Caco-2 (cell line): Measurements from ENCODE around the gene TTC39B. TPM values are rescaled to one million over a fixed set of nuclear protein-coding genes. Genes with fewer than 3 reads are reported as not detected.

Source experiments
- BruUV-seq: library from RNA; stranded (reverse); fragments of 400-500 nt; replicated peaks from 2 replicates; lab custom pipeline; 2021; lab: Mats Ljungman, UMichigan
- CTCF ChIA-PET: fragments of 300-600 bp; sonication (Branson Sonifier 250); formaldehyde crosslinking; loops from one replicate; lab custom pipeline; 2022; ENCODE audit warnings: antibody characterized with exemption; lab: Charles Lee
- POLR2A ChIA-PET: fragments of 300-600 bp; sonication (Branson Sonifier 250); formaldehyde crosslinking; loops from one replicate; lab custom pipeline; 2022; ENCODE audit warnings: antibody characterized with exemption; lab: Charles Lee
- DNase-seq, 2 experiments: peaks; one replicate each; pipeline versions ENCODE4 v3.0.0 to v3.0.0-alpha.2; 2020 to 2022
- H3K27me3 ChIP-seq: replicated peaks from 2 replicates; pipeline ENCODE4 v1.6.0; 2011; ENCODE audit warnings: low read length; ENCODE audit not compliant: control insufficient read depth, insufficient read depth
- H3K36me3 ChIP-seq: 2 replicates; pipeline ENCODE4 v1.5.1; 2011; ENCODE audit warnings: low read length; ENCODE audit not compliant: control insufficient read depth, insufficient read depth
- H3K4me1 ChIP-seq: fragments of 250-450 bp; sonication (Bioruptor Pico); 2 replicates; pipeline ENCODE4 v1.5.1; 2020; ENCODE audit warnings: mild to moderate bottlenecking
- H3K4me3 ChIP-seq: 2 replicates; pipeline ENCODE4 v1.5.1; 2011; ENCODE audit warnings: low read depth, mild to moderate bottlenecking, control low read depth, low read length
- H3K9me3 ChIP-seq: fragments of 250-450 bp; sonication (Bioruptor Pico); 2 replicates; pipeline ENCODE4 v1.5.1; 2020; ENCODE audit warnings: mild to moderate bottlenecking, moderate library complexity
- H3K27ac Mint-ChIP-seq: one replicate; pipeline ENCODE4 v1.8.0; 2022; ENCODE audit warnings: mixed read lengths; ENCODE audit not compliant: unreplicated experiment
- H3K27me3 Mint-ChIP-seq: one replicate; pipeline ENCODE4 v1.8.0; 2022; ENCODE audit warnings: mixed read lengths; ENCODE audit not compliant: insufficient read depth, unreplicated experiment
- H3K36me3 Mint-ChIP-seq: one replicate; pipeline ENCODE4 v1.8.0; 2022; ENCODE audit warnings: mild to moderate bottlenecking, mixed read lengths; ENCODE audit not compliant: insufficient read depth, unreplicated experiment
- H3K4me1 Mint-ChIP-seq: one replicate; pipeline ENCODE4 v1.8.0; 2022; ENCODE audit warnings: low read depth, mixed read lengths; ENCODE audit not compliant: unreplicated experiment
- H3K4me3 Mint-ChIP-seq: one replicate; pipeline ENCODE4 v1.8.0; 2022; ENCODE audit warnings: mild to moderate bottlenecking, moderate library complexity, mixed read lengths; ENCODE audit not compliant: unreplicated experiment
- H3K9me3 Mint-ChIP-seq: one replicate; pipeline ENCODE4 v1.8.0; 2022; ENCODE audit warnings: mixed read lengths; ENCODE audit not compliant: unreplicated experiment
- intact Hi-C: fragments of 100-400 bp; cut with micrococcal nuclease; formaldehyde crosslinking; loops from one replicate; pipeline ENCODE4 v1.10.0; 2022; ENCODE audit not compliant: unreplicated experiment
- total RNA-seq: library from RNA; stranded (reverse); gene quantifications from 2 replicates; pipeline ENCODE4 v1.2.3, GENCODE V29; 2022
- TF ChIP-seq, protein P1 (sequence below), 2 experiments: fragments of 200-600 bp in 1 of 2; IDR thresholded peaks; 1 replicate in 1 of 2; 2 replicates in 1 of 2; pipeline versions ENCODE4 v1.5.1 to v1.8.0; 2011 to 2022; ENCODE audit warnings: antibody characterized with exemption in 1 of 2, control low read depth in 1 of 2, inconsistent platforms in 1 of 2, low read depth in 1 of 2, low read length in 1 of 2, mild to moderate bottlenecking in 1 of 2, moderate library complexity in 1 of 2; ENCODE audit not compliant: insufficient read depth in 1 of 2, severe bottlenecking in 1 of 2, unreplicated experiment in 1 of 2

TTC39B gene
- total RNA-seq, 1 experiment from 2014 or later: 6.9 TPM

DNA sequence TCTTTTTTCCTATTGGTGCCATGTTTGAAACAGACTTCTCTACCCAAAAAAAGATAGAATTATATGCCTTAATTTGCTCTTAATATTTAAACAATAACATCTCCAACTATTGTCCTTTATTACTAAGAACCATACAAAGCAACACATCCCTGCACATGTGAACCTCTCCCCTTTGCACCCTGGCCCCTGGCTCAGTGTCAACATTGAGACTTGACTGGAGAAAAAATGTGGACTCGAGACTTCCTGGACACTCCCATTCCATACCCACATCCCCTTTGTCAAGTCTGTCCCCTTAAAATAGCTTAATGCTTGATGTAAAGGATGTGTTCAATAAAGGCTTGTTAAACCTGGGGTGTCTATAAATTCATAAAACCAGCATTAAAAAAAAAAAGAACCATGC lies 53.2 kb downstream of the TTC39B start:
- Histone ChIP-seq H3K27me3 (no peaks in the 10 kb centered on the region), H3K4me3 (no peak overlapping the region), H3K36me3 (no peaks in the 10 kb centered on the region), H3K4me1 (0 out of 2 replicates have a peak, but pooled peaks cover 3% of the 10 kb centered on the region), H3K9me3 (no peaks in the 10 kb centered on the region)
- Mint-ChIP-seq H3K36me3 (no peaks in the 10 kb centered on the region), H3K27me3 (no peaks in the 10 kb centered on the region), H3K4me3 (no peak overlapping the region), H3K9me3 (no peaks in the 10 kb centered on the region), H3K27ac (no peak overlapping the region), H3K4me1 (peaks cover 6% of the 10 kb centered on the region)
- ChIA-PET POLR2A (no interaction called here), CTCF (no interaction called here)
- intact Hi-C loops: no loop called here
- no TSS peak for BruUV-seq
- DNase-seq: no peak
- TF ChIP-seq, protein P1, sequence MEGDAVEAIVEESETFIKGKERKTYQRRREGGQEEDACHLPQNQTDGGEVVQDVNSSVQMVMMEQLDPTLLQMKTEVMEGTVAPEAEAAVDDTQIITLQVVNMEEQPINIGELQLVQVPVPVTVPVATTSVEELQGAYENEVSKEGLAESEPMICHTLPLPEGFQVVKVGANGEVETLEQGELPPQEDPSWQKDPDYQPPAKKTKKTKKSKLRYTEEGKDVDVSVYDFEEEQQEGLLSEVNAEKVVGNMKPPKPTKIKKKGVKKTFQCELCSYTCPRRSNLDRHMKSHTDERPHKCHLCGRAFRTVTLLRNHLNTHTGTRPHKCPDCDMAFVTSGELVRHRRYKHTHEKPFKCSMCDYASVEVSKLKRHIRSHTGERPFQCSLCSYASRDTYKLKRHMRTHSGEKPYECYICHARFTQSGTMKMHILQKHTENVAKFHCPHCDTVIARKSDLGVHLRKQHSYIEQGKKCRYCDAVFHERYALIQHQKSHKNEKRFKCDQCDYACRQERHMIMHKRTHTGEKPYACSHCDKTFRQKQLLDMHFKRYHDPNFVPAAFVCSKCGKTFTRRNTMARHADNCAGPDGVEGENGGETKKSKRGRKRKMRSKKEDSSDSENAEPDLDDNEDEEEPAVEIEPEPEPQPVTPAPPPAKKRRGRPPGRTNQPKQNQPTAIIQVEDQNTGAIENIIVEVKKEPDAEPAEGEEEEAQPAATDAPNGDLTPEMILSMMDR (IDR thresholded peaks at IDR 0.05; ENCODE audit: insufficient read depth in 1 of 2, low read depth in 1 of 2, low read length in 1 of 2, severe bottlenecking in 1 of 2, unreplicated experiment in 1 of 2): no peak

DNA sequence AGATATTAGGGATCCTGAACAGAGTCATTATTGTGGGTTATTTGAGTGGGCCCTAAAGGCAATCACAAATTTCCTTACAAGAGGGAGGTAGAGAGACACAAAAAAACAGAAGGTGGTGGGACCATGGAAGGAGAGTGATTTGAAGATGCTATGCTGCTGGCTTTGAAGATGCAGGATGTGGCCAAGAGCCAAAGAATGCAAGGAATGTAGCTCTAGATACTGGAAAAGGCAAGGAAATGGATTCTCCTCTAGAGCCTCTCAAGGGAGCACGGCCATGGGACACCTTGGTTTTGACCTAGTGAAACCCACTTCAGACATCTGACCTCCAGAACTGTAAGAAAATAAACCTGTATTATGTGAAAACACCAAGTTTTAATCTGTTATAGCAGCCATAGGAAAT lies 53.8 kb downstream of the TTC39B start:
- Histone ChIP-seq H3K27me3 (no peaks in the 10 kb centered on the region), H3K9me3 (no peaks in the 10 kb centered on the region), H3K4me3 (no peak overlapping the region), H3K36me3 (no peaks in the 10 kb centered on the region), H3K4me1 (0 out of 2 replicates have a peak, but pooled peaks cover 3% of the 10 kb centered on the region)
- H3K4me3 Mint-ChIP-seq: no peak overlapping the region
- no peaks in the 10 kb centered on the region for H3K9me3 Mint-ChIP-seq
- CTCF ChIA-PET: no interaction called here
- TF ChIP-seq, protein P1 (IDR thresholded peaks at IDR 0.05; ENCODE audit: insufficient read depth in 1 of 2, low read depth in 1 of 2, low read length in 1 of 2, severe bottlenecking in 1 of 2, unreplicated experiment in 1 of 2): no peak
- BruUV-seq: no TSS peak
- H3K27me3 Mint-ChIP-seq: no peaks in the 10 kb centered on the region
- peaks cover 6% of the 10 kb centered on the region for H3K4me1 Mint-ChIP-seq
- no peak overlapping the region for H3K27ac Mint-ChIP-seq
- intact Hi-C loops: no loop called here
- no peaks in the 10 kb centered on the region for H3K36me3 Mint-ChIP-seq
- DNase-seq: no peak
- POLR2A ChIA-PET: no interaction called here

DNA sequence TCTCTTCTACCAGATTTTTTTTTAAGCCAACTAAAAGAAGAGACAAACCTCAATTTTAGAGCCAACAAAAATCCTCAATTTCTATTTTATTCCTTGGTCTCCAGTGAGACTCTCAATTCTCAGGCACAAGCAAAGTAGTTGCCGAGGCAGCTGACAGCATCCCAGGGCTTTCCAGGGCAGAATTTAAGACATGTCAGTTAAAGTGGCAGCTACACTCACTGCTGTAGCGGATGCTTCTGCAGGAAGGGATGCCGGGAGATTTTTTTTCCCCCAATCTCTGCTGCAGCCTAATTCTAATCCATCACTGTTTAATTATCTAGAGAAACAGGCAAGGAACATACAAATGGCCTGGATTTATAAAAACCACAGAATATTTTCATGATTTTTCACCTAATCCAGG lies 57.0 kb downstream of the TTC39B start:
- no peak overlapping the region for H3K27ac Mint-ChIP-seq
- no TSS peak for BruUV-seq

More for the DNA sequence above, 57.0 kb downstream of the TTC39B start:
- intact Hi-C loops: no loop called here
- TF ChIP-seq, protein P1 (IDR thresholded peaks at IDR 0.05; ENCODE audit: insufficient read depth in 1 of 2, low read depth in 1 of 2, low read length in 1 of 2, severe bottlenecking in 1 of 2, unreplicated experiment in 1 of 2): no peak
- Mint-ChIP-seq H3K36me3 (no peaks in the 10 kb centered on the region), H3K9me3 (no peaks in the 10 kb centered on the region), H3K4me3 (no peak overlapping the region), H3K27me3 (no peaks in the 10 kb centered on the region), H3K4me1 (peaks cover 6% of the 10 kb centered on the region)
- H3K4me3 ChIP-seq: no peak overlapping the region
- 0 out of 2 replicates have a peak, but pooled peaks cover 3% of the 10 kb centered on the region for H3K4me1 ChIP-seq
- H3K27me3 ChIP-seq: no peaks in the 10 kb centered on the region
- ChIA-PET POLR2A (no interaction called here), CTCF (no interaction called here)
- H3K36me3 ChIP-seq: no peaks in the 10 kb centered on the region
- DNase-seq: no peak
- H3K9me3 ChIP-seq: no peaks in the 10 kb centered on the region
